Measurements from ENCODE around the gene FBXO21.
A peak's percentile ranks its signal among the peaks of the same experiment; 100 is the strongest.
"Not testable (repeated sequence)": the region's sequence is repeated elsewhere in the genome, so short reads cannot be mapped to it uniquely, and the experiment has no call there.

Gene FBXO21

DNA sequence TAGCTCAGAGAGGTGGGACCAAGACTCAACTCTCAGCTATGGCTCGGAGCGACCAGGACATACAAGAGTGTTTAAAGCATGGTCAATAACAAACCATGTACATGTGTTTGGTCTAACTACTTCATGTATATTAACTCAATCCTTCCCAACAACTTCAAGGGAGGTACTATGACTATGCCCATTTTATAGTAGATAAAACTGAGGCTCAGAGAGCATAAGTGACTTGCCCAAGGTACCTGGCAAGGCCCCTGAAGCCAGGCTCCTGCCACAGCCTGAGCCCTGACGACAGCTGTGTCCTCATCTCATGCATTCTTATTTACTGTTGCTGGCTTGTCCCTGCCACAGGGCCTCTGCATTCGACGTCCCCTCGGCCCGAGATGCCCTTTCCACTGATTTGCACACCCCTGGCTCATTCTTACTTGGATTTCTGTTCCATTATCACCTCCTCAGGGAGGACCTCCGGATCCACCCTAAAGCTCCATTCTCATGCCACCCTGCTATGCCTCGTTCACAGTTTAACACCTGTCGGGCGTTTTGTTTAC, 93.7 kb downstream of the FBXO21 start:
- no peaks in the 10 kb centered on the region for H3K36me3 Mint-ChIP-seq (ENCODE audit: insufficient read depth)
- no peak for ATAC-seq (replicated peaks)
- peaks cover 0 to under 1% of the 10 kb centered on the region in 2 donors for H3K27me3 Mint-ChIP-seq
- H3K27ac Mint-ChIP-seq, result peak overlapping the region in 1 of 2 donors; percentile 36
- no peaks in the 10 kb centered on the region for H3K9me3 Mint-ChIP-seq
- peaks cover 20 to 24% of the 10 kb centered on the region in 2 donors for H3K4me1 Mint-ChIP-seq (ENCODE audit: low read depth in 2 of 2)
- DNase-seq, result no peak
- no peak overlapping the region for H3K4me3 Mint-ChIP-seq

GRCh38 chr12:117095191-117095590, 95.1 kb downstream of the FBXO21 start:
- H3K9me3 Mint-ChIP-seq; H3K36me3 Mint-ChIP-seq (ENCODE audit: insufficient read depth); H3K27ac Mint-ChIP-seq; H3K4me3 Mint-ChIP-seq; ATAC-seq (replicated peaks); DNase-seq; H3K27me3 Mint-ChIP-seq: not testable (repeated sequence)
- H3K4me1 Mint-ChIP-seq (ENCODE audit: low read depth in 2 of 2), result peaks cover 22 to 25% of the 10 kb centered on the region in 2 donors

DNA sequence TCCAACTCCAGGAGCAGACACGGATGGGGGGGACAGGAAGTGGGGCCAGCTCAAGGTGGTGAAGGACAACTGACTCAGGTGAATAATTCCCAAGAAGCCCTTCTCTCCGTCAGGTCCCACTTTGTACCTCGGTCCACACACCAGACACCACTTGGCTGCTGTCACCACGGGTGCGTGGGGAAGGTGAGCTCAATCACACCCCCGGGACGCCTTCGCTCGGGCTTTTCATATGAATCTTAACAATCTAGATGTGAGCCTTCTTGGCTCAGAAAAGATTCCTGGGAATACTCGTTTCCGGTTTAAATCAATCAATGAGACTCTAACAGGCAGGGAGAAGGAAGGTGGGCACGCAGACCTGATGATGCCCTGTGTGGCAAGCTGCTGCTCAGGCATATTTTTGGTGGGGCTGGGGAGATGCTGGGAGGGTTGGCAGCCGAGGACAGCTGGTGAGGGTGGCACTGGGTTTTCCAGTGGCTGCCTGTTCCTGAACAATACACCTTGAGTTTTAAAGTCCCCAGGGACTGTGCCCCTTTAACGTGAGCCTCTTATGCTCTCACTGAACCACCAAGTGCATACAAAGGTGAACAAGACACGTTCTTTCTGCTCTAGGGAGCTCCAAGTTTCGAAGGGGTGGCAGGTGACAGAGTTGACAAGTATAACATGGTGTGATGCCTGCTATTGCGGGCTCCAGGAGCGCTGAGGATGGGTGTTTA, 96.2 kb downstream of the FBXO21 start:
- no peaks in the 10 kb centered on the region for H3K36me3 Mint-ChIP-seq (ENCODE audit: insufficient read depth)
- peaks cover 0 to 1% of the 10 kb centered on the region in 2 donors for H3K9me3 Mint-ChIP-seq
- H3K4me3 Mint-ChIP-seq, result no peak overlapping the region
- H3K4me1 Mint-ChIP-seq (ENCODE audit: low read depth in 2 of 2), result peaks cover 20 to 25% of the 10 kb centered on the region in 2 donors
- DNase-seq, result no peak
- H3K27me3 Mint-ChIP-seq, result no peaks in the 10 kb centered on the region
- H3K27ac Mint-ChIP-seq, result no peak overlapping the region
- no peak for ATAC-seq (replicated peaks)

GRCh38 chr12:117093431-117093830, 96.8 kb downstream of the FBXO21 start:
- Mint-ChIP-seq H3K4me1 (ENCODE audit: low read depth in 2 of 2) (peaks cover 20 to 25% of the 10 kb centered on the region in 2 donors), H3K9me3 (peaks cover 0 to 1% of the 10 kb centered on the region in 2 donors), H3K36me3 (ENCODE audit: insufficient read depth) (no peaks in the 10 kb centered on the region), H3K27ac (no peak overlapping the region), H3K27me3 (no peaks in the 10 kb centered on the region), H3K4me3 (no peak overlapping the region)
- ATAC-seq (replicated peaks) (no peak), DNase-seq (no peak)

- Mint-ChIP-seq H3K27ac (no peak overlapping the region), H3K27me3 (no peaks in the 10 kb centered on the region), H3K4me3 (no peak overlapping the region), H3K9me3 (peaks cover 0 to 1% of the 10 kb centered on the region in 2 donors), H3K4me1 (ENCODE audit: low read depth in 2 of 2) (peaks cover 18 to 23% of the 10 kb centered on the region in 2 donors), H3K36me3 (ENCODE audit: insufficient read depth) (no peaks in the 10 kb centered on the region)
- ATAC-seq (replicated peaks) (no peak), DNase-seq (no peak)
Observed at GRCh38 chr12:117092886-117093285, 97.4 kb downstream of the FBXO21 start.

DNA sequence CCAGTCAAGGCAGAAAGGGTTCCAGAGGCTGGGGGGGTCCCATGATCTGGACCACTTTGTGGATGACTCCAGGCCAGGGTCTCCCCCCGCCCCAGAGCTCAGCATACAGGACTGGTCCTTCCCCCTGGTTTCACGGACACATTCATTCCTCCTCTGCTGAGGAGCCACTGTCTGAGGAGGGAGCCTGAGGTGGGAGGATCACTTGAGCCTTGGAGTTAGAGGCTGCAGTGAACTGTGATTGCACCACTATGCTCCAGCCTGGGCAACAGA, 97.8 kb downstream of the FBXO21 start:
- H3K4me3 Mint-ChIP-seq, result no peak overlapping the region
- peaks cover 15 to 19% of the 10 kb centered on the region in 2 donors for H3K4me1 Mint-ChIP-seq (ENCODE audit: low read depth in 2 of 2)
- H3K27ac Mint-ChIP-seq, result no peak overlapping the region
- ATAC-seq (replicated peaks) (no peak), DNase-seq (no peak)
- no peaks in the 10 kb centered on the region for H3K36me3 Mint-ChIP-seq (ENCODE audit: insufficient read depth)
- peaks cover 0 to 1% of the 10 kb centered on the region in 2 donors for H3K9me3 Mint-ChIP-seq
- no peaks in the 10 kb centered on the region for H3K27me3 Mint-ChIP-seq

Measured in effector memory CD8-positive, alpha-beta T cell (primary cell).